Measurements from ENCODE around the gene PLSCR5. TPM values are rescaled to one million over a fixed set of nuclear protein-coding genes. Genes with fewer than 3 reads are reported as not detected.

PLSCR5 gene
- total and polyA plus RNA-seq, 7 donors: not detected

GRCh38 chr3:146625186-146625775 lies 20.1 kb upstream of the PLSCR5 start:
- H3K9me3 ChIP-seq: no peaks in the 10 kb centered on the region

GRCh38 chr3:146621723-146622122 lies 16.6 kb upstream of the PLSCR5 start:
- Histone ChIP-seq H3K9me3 (no peaks in the 10 kb centered on the region), H3K27me3 (ENCODE audit: insufficient read depth in 3 of 3, low read length in 2 of 3) (no peaks in the 10 kb centered on the region), H3K4me3 (no peak overlapping the region), H3K36me3 (ENCODE audit: insufficient read depth in 1 of 2, low read depth in 1 of 2) (no peaks in the 10 kb centered on the region), H3K27ac (no peak overlapping the region), H3K4me1 (no peaks in the 10 kb centered on the region)
- no peak for ATAC-seq
- DNase-seq: no peak
- intact Hi-C loops (cut with DNase I): no loop called here
- no peak for TF ChIP-seq CTCF (IDR thresholded peaks at IDR 0.05)

More at GRCh38 chr3:146625186-146625775, 20.1 kb upstream of the PLSCR5 start:
- Histone ChIP-seq H3K27me3 (ENCODE audit: insufficient read depth in 3 of 3, low read length in 2 of 3) (no peaks in the 10 kb centered on the region), H3K27ac (no peak overlapping the region), H3K4me3 (peak overlapping the region; percentile 6), H3K4me1 (no peaks in the 10 kb centered on the region), H3K36me3 (ENCODE audit: insufficient read depth in 1 of 2, low read depth in 1 of 2) (no peaks in the 10 kb centered on the region)
- no peak for ATAC-seq
- DNase-seq: no peak
- WGBS, 3 donors: 72 to 79% (median 73%) methylated on average over 3 of the region's 3 CpGs
- intact Hi-C loops (cut with DNase I): no loop called here
- no peak for TF ChIP-seq CTCF (IDR thresholded peaks at IDR 0.05)

DNA sequence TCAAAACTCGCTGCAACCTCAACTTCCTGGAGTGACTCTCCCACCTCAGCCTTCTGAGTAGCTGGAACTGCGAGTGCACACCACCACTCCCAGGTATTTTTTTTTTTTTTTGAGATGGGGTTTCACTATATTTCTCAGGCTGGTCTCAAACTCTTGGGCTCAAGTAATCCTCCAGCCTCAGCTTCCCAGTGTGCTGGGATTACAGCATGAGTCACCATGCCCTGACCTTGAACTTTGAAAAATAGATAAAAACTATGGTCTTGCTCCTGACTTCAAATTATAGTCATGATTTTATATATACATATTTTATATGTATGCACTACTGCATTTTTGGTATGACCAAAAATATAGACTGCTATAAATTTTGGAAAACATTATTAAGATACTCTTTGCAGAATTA lies 6.9 kb upstream of the PLSCR5 start:
- DNase-seq (no peak), ATAC-seq (no peak)
- no peak overlapping the region for H3K4me3 ChIP-seq
- intact Hi-C loops (cut with DNase I): no loop called here
- WGBS, 3 donors: 75 to 93% (median 90%) methylated on average over 2 of the region's 2 CpGs
- no peak for TF ChIP-seq CTCF (IDR thresholded peaks at IDR 0.05)
- no peaks in the 10 kb centered on the region for H3K27me3 ChIP-seq (ENCODE audit: insufficient read depth in 3 of 3, low read length in 2 of 3)
- H3K36me3 ChIP-seq (ENCODE audit: insufficient read depth in 1 of 2, low read depth in 1 of 2): no peaks in the 10 kb centered on the region
- no peak overlapping the region for H3K27ac ChIP-seq
- no peaks in the 10 kb centered on the region for H3K9me3 ChIP-seq
- no peaks in the 10 kb centered on the region for H3K4me1 ChIP-seq

DNA sequence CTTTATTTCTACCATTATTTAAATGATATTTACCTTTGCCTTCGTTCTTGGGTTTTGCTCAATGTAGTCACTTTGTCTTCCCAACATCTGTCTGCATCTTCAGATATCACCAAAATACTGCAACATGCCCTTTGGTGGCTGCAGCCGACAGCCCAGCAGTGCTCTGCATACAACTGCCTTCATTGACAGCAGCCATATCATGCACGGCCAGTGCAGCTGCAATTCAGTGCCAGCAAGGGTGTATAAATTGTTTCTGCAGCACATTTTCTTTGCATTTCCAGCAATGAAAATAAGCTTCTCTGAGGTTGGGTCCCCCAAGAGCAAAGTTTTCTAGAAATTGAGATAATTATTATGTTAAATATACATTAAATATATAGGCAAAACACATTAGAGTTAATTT lies 6.0 kb upstream of the PLSCR5 start:
- no peak for ATAC-seq
- no peaks in the 10 kb centered on the region for H3K4me1 ChIP-seq
- no peaks in the 10 kb centered on the region for H3K9me3 ChIP-seq
- intact Hi-C loops (cut with DNase I): no loop called here
- no peaks in the 10 kb centered on the region for H3K27me3 ChIP-seq (ENCODE audit: insufficient read depth in 3 of 3, low read length in 2 of 3)
- H3K4me3 ChIP-seq: no peak overlapping the region
- no peak overlapping the region for H3K27ac ChIP-seq
- TF ChIP-seq CTCF (IDR thresholded peaks at IDR 0.05): no peak
- no peak for DNase-seq
- H3K36me3 ChIP-seq (ENCODE audit: insufficient read depth in 1 of 2, low read depth in 1 of 2): no peaks in the 10 kb centered on the region
- WGBS, 3 donors: 42 to 56% (median 50%) methylated on average over 3 of the region's 3 CpGs

DNA sequence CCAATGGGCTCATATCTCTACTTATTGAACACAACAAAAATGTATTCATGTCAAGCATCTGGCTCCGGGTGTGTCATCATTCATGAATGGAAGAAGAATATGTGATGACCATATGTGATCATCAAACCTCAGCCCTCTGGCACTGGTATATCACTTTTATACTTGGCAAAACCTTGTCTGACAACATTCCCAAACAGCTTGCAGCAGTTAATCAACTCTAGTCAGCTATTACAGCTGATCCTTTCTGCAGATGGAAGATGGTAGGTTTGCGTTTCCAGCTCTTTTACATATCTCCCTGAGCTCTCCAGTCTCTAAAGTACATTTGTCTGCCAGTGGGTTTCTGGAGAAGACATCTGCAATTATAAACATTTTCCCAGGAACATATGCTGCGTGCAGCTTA lies 6.6 kb downstream of the PLSCR5 start:
- Histone ChIP-seq H3K9me3 (no peaks in the 10 kb centered on the region), H3K4me3 (no peak overlapping the region), H3K4me1 (no peaks in the 10 kb centered on the region), H3K27ac (no peak overlapping the region), H3K36me3 (ENCODE audit: insufficient read depth in 1 of 2, low read depth in 1 of 2) (no peaks in the 10 kb centered on the region), H3K27me3 (ENCODE audit: insufficient read depth in 3 of 3, low read length in 2 of 3) (no peaks in the 10 kb centered on the region)
- intact Hi-C loops (cut with DNase I): no loop called here
- ATAC-seq (no peak), DNase-seq (no peak)
- no peak for TF ChIP-seq CTCF (IDR thresholded peaks at IDR 0.05)
- 50 to 53% (median 51%) methylated on average over 3 of the region's 3 CpGs for WGBS, 3 donors
